ENCODE results near the gene RAD51B. TPM values are rescaled to one million over a fixed set of nuclear protein-coding genes. Genes with fewer than 3 reads are reported as not detected.

The RAD51B gene
- total and polyA plus RNA-seq, 2 of the 13 experiments (the other 11 are each of a cell fraction or from before 2014, with no cell fraction given) = 7.0 to 9.5 TPM

GRCh38 chr14:68756734-68757133 lies 937.2 kb downstream of the RAD51B start (continued):
- TF ChIP-seq ZNF350 (CRISPR knock-in tag; IDR thresholded peaks at IDR 0.05; ENCODE audit: borderline replicate concordance, low read depth) (no peak), CEBPG (CRISPR knock-in tag; IDR thresholded peaks at IDR 0.05) (peak; percentile 36; the same call in 1 of the 2 replicates), NRL (CRISPR knock-in tag; IDR thresholded peaks at IDR 0.05; ENCODE audit: borderline replicate concordance) (no peak), POGZ (CRISPR knock-in tag; IDR thresholded peaks at IDR 0.05) (no peak), KLF13 (CRISPR knock-in tag; IDR thresholded peaks at IDR 0.05) (no peak)
- TF ChIP-seq, protein P1, sequence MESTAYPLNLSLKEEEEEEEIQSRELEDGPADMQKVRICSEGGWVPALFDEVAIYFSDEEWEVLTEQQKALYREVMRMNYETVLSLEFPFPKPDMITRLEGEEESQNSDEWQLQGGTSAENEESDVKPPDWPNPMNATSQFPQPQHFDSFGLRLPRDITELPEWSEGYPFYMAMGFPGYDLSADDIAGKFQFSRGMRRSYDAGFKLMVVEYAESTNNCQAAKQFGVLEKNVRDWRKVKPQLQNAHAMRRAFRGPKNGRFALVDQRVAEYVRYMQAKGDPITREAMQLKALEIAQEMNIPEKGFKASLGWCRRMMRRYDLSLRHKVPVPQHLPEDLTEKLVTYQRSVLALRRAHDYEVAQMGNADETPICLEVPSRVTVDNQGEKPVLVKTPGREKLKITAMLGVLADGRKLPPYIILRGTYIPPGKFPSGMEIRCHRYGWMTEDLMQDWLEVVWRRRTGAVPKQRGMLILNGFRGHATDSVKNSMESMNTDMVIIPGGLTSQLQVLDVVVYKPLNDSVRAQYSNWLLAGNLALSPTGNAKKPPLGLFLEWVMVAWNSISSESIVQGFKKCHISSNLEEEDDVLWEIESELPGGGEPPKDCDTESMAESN (CRISPR knock-in tag; conservative IDR thresholded peaks at IDR 0.05) = no peak

DNA sequence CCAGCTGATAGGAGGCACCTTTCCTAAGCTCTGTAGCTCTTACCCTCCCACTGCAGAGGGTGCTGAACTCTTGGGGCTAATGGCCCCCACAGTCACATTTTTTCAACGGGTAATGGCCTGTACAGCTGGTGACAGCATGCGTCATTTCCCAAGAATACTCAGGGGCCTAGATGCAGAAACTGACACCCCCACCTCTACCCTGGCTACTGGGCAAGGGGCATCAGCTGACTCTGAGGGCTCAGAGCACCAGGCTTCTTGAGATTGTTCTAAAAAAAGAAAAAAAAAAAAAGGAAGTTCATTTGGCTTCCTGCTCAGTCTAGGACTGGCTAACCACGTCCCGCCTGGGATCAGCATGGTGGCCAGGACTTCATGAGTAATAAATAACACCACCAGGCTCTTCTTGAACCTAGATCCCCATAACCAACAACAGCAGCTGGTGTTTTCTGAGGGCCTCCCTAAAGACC lies 938.1 kb downstream of the RAD51B start:
- DNase-seq (ENCODE audit: low spot score) (peak; percentile 39), ATAC-seq (peak; percentile 30), FAIRE-seq (no peak)
- Histone ChIP-seq H3K36me3 (replicated peaks in 1 of 2; ENCODE audit: control insufficient read depth in 1 of 2, insufficient read depth in 2 of 2, low read length in 2 of 2) (no peaks in the 10 kb centered on the region), H3K27ac (ENCODE audit: extremely low read length, insufficient read depth, low read length) (no peak overlapping the region), H3K9ac (ENCODE audit: insufficient read depth, low read depth, low read length) (no peak overlapping the region), H4K20me1 (ENCODE audit: insufficient read depth, low read length) (no peaks in the 10 kb centered on the region), H3K9me3 (ENCODE audit: low read length) (no peaks in the 10 kb centered on the region), H3K79me2 (ENCODE audit: insufficient read depth, low read length) (no peaks in the 10 kb centered on the region), H3K4me1 (ENCODE audit: insufficient read depth, low read length) (peaks cover 97% of the 10 kb centered on the region), H3K4me2 (ENCODE audit: low read depth, low read length) (peak overlapping the region; percentile 70), H3K4me3 (replicated peaks in 1 of 3; ENCODE audit: insufficient read depth in 1 of 3, low read depth in 2 of 3, low read length in 3 of 3) (peak overlapping the region in 2 of 3 experiments; percentile 3 to 60; a peak in 1 of 6 replicates), H2AFZ (ENCODE audit: low read length) (no peak overlapping the region), H3K27me3 (ENCODE audit: control insufficient read depth in 1 of 2, insufficient read depth in 2 of 2, low read length in 2 of 2) (no peaks in the 10 kb centered on the region)
- ChIA-PET CTCF (ENCODE audit: low intra/inter-chr PET ratio, low total read pairs) (no interaction called here), POLR2A (interaction anchor here (1.5 to 4.4 kb wide), 7 partner anchors 22 to 38 kb away, joined by 3 to 39 read pairs (median 8); partner anchors contain the start of gene ZFP36L1)
- 30% methylated on average over 4 of the region's 4 CpGs for WGBS (ENCODE audit: low lambda C conversion rate)
- no TSS peak for BruUV-seq (replicated peaks)
- intact Hi-C loops (cut with micrococcal nuclease; ENCODE audit: unreplicated experiment) = no loop called here
- TF ChIP-seq TFAP4 (IDR thresholded peaks at IDR 0.05; ENCODE audit: borderline replicate concordance, low read depth) (peak; percentile 63; the same call in 1 of the 2 replicates), SAP130 (CRISPR knock-in tag; IDR thresholded peaks at IDR 0.05; ENCODE audit: low read depth) (0 out of 2 replicates have a peak, but pooled peaks have one; percentile 10), ZNF296 (CRISPR knock-in tag; conservative IDR thresholded peaks at IDR 0.05) (no peak)
- in situ Hi-C loops (cut with HindIII; ENCODE audit: extremely low pct_ligation_motif_present, low pct_unique_long_range_greater_than_20kb) = no loop called here

Measured in HepG2 (cell line).